ENCODE results near the gene CCDC174.

CCDC174 gene

GRCh38 chr3:14664170-14664569 lies 12.6 kb downstream of the CCDC174 start:
- no peak for DNase-seq (ENCODE audit: low read depth)
- TF ChIP-seq MAX (IDR thresholded peaks at IDR 0.05; ENCODE audit: low read depth, low read length) (no peak), POLR2A (IDR thresholded peaks at IDR 0.05; ENCODE audit: extremely low read depth, insufficient read length) (no peak), MYC (IDR thresholded peaks at IDR 0.05; ENCODE audit: low read depth, low read length) (no peak)
- TF ChIP-seq, protein P1, sequence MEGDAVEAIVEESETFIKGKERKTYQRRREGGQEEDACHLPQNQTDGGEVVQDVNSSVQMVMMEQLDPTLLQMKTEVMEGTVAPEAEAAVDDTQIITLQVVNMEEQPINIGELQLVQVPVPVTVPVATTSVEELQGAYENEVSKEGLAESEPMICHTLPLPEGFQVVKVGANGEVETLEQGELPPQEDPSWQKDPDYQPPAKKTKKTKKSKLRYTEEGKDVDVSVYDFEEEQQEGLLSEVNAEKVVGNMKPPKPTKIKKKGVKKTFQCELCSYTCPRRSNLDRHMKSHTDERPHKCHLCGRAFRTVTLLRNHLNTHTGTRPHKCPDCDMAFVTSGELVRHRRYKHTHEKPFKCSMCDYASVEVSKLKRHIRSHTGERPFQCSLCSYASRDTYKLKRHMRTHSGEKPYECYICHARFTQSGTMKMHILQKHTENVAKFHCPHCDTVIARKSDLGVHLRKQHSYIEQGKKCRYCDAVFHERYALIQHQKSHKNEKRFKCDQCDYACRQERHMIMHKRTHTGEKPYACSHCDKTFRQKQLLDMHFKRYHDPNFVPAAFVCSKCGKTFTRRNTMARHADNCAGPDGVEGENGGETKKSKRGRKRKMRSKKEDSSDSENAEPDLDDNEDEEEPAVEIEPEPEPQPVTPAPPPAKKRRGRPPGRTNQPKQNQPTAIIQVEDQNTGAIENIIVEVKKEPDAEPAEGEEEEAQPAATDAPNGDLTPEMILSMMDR (IDR thresholded peaks at IDR 0.05; ENCODE audit: low read depth, low read length) = no peak
- no peak overlapping the region for H3K4me3 ChIP-seq (ENCODE audit: low read depth, low read length)

- DNase-seq (ENCODE audit: low read depth) = no peak
- TF ChIP-seq MYC (IDR thresholded peaks at IDR 0.05; ENCODE audit: low read depth, low read length) (no peak), MAX (IDR thresholded peaks at IDR 0.05; ENCODE audit: low read depth, low read length) (no peak), POLR2A (IDR thresholded peaks at IDR 0.05; ENCODE audit: extremely low read depth, insufficient read length) (no peak)
- TF ChIP-seq, protein P1 (IDR thresholded peaks at IDR 0.05; ENCODE audit: low read depth, low read length) = no peak
- H3K4me3 ChIP-seq (ENCODE audit: low read depth, low read length) = no peak overlapping the region
Observed at GRCh38 chr3:14672588-14672987, 21.0 kb downstream of the CCDC174 start.

DNA sequence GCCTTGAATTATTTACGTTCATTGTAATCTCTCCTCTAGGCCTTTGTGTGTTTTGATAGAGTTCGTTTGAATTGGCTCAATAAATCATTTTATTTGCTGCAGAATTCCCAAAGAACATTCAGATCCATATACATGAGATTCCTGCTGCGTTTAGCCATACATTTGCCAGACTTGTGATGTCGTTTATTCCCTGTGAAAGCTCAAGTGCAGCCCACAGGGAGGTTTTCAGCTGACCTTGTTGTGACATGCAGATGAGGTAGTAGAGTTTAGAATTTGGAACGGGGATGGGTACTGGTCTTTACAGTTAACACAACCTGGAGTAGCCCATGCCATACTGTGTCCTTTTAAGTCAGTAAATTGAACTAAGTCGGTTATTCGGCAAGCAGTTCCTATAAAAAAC lies 23.3 kb downstream of the CCDC174 start, which contains the start of gene C3orf20:
C3orf20 (plus strand) TSS at position 301 of the 400 bp plus-strand sequence. CDS start 7,573 bp downstream, outside the sequence.
- DNase-seq (ENCODE audit: low read depth) = no peak
- no peak within 1 kb of the TSS for H3K4me3 ChIP-seq (ENCODE audit: low read depth, low read length)
- TF ChIP-seq MAX (IDR thresholded peaks at IDR 0.05; ENCODE audit: low read depth, low read length) (no peak), MYC (IDR thresholded peaks at IDR 0.05; ENCODE audit: low read depth, low read length) (no peak)

GRCh38 chr3:14676881-14677280 lies 25.3 kb downstream of the CCDC174 start:
- TF ChIP-seq MYC (IDR thresholded peaks at IDR 0.05; ENCODE audit: low read depth, low read length) (no peak), POLR2A (IDR thresholded peaks at IDR 0.05; ENCODE audit: extremely low read depth, insufficient read length) (no peak), MAX (IDR thresholded peaks at IDR 0.05; ENCODE audit: low read depth, low read length) (no peak)
- TF ChIP-seq, protein P1 (IDR thresholded peaks at IDR 0.05; ENCODE audit: low read depth, low read length) = no peak
- no peak for DNase-seq (ENCODE audit: low read depth)
- H3K4me3 ChIP-seq (ENCODE audit: low read depth, low read length) = no peak overlapping the region

DNA sequence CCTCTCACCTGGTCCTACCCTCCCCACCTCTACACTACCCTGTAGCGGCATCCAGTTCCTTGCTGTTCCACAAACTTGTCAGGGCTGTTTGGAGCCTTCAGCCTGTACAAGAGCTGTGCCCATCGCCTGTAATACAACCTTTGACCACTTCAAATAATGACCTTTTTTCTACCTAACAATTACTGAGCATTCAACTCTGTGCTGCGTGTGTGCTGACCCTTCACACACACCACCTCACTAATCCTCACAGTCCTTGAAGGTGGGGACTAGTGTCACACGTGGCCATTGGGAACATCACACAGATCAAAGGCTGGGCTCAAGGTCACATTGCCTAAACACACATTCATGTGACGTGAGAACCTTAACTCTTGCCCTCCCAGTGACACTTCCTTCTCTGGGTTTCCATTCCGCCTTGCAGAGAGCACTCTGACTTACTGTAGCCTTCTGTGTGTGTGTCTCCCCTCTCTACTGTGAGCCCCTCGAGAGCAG lies 26.5 kb downstream of the CCDC174 start:
- TF ChIP-seq MYC (IDR thresholded peaks at IDR 0.05; ENCODE audit: low read depth, low read length) (no peak), POLR2A (IDR thresholded peaks at IDR 0.05; ENCODE audit: extremely low read depth, insufficient read length) (no peak), MAX (IDR thresholded peaks at IDR 0.05; ENCODE audit: low read depth, low read length) (no peak)
- TF ChIP-seq, protein P1 (IDR thresholded peaks at IDR 0.05; ENCODE audit: low read depth, low read length) = no peak
- H3K4me3 ChIP-seq (ENCODE audit: low read depth, low read length) = no peak overlapping the region
- DNase-seq (ENCODE audit: low read depth) = no peak

- DNase-seq (ENCODE audit: low read depth) = no peak
- no peak for TF ChIP-seq POLR2A (IDR thresholded peaks at IDR 0.05; ENCODE audit: extremely low read depth, insufficient read length)
- TF ChIP-seq, protein P1 (IDR thresholded peaks at IDR 0.05; ENCODE audit: low read depth, low read length) = no peak
- TF ChIP-seq MYC (IDR thresholded peaks at IDR 0.05; ENCODE audit: low read depth, low read length) = no peak
- TF ChIP-seq MAX (IDR thresholded peaks at IDR 0.05; ENCODE audit: low read depth, low read length) = no peak
- no peak overlapping the region for H3K4me3 ChIP-seq (ENCODE audit: low read depth, low read length)
Observed at GRCh38 chr3:14680115-14680514, 28.6 kb downstream of the CCDC174 start.
